ENCODE results near the gene SNTN. TPM values are rescaled to one million over a fixed set of nuclear protein-coding genes. Genes with fewer than 3 reads are reported as not detected.

The SNTN gene
- total RNA-seq, 2 donors from 2014 or later, result not detected

- H3K4me1 Mint-ChIP-seq, result no peaks in the 10 kb centered on the region
- H3K4me3 Mint-ChIP-seq, result no peak overlapping the region
- H3K36me3 Mint-ChIP-seq (ENCODE audit: low read depth), result no peaks in the 10 kb centered on the region
- peaks cover 6% of the 10 kb centered on the region for H3K9me3 Mint-ChIP-seq
- no peak for ATAC-seq (replicated peaks)
- no peak overlapping the region for H3K27ac Mint-ChIP-seq
- peaks cover 16% of the 10 kb centered on the region for H3K27me3 Mint-ChIP-seq
Observed at GRCh38 chr3:63693351-63693750, 40.9 kb downstream of the SNTN start.

GRCh38 chr3:63705092-63705645 is 52.7 kb downstream of the SNTN start:
- Mint-ChIP-seq H3K36me3 (ENCODE audit: low read depth) (no peaks in the 10 kb centered on the region), H3K9me3 (no peaks in the 10 kb centered on the region), H3K4me1 (no peaks in the 10 kb centered on the region), H3K27ac (no peak overlapping the region), H3K27me3 (no peaks in the 10 kb centered on the region), H3K4me3 (no peak overlapping the region)
- no peak for ATAC-seq (replicated peaks)

- no peaks in the 10 kb centered on the region for H3K4me1 Mint-ChIP-seq
- H3K27ac Mint-ChIP-seq, result no peak overlapping the region
- H3K9me3 Mint-ChIP-seq, result no peaks in the 10 kb centered on the region
- no peaks in the 10 kb centered on the region for H3K36me3 Mint-ChIP-seq (ENCODE audit: low read depth)
- no peaks in the 10 kb centered on the region for H3K27me3 Mint-ChIP-seq
- H3K4me3 Mint-ChIP-seq, result no peak overlapping the region
- no peak for ATAC-seq (replicated peaks)
Observed at GRCh38 chr3:63706321-63707085, 54.0 kb downstream of the SNTN start.

- Mint-ChIP-seq H3K36me3 (ENCODE audit: low read depth) (no peaks in the 10 kb centered on the region), H3K27me3 (no peaks in the 10 kb centered on the region)
Observed at GRCh38 chr3:63707731-63708130, 55.3 kb downstream of the SNTN start.

GRCh38 chr3:63709576-63709975 is 57.1 kb downstream of the SNTN start:
- H3K4me3 Mint-ChIP-seq, result no peak overlapping the region
- no peaks in the 10 kb centered on the region for H3K9me3 Mint-ChIP-seq
- ATAC-seq (replicated peaks), result no peak
- H3K36me3 Mint-ChIP-seq (ENCODE audit: low read depth), result no peaks in the 10 kb centered on the region
- H3K27me3 Mint-ChIP-seq, result no peaks in the 10 kb centered on the region
- H3K4me1 Mint-ChIP-seq, result no peaks in the 10 kb centered on the region
- H3K27ac Mint-ChIP-seq, result no peak overlapping the region

More at GRCh38 chr3:63707731-63708130, 55.3 kb downstream of the SNTN start:
- Mint-ChIP-seq H3K4me1 (no peaks in the 10 kb centered on the region), H3K9me3 (no peaks in the 10 kb centered on the region), H3K27ac (no peak overlapping the region), H3K4me3 (no peak overlapping the region)
- ATAC-seq (replicated peaks), result no peak

Other genes with a start within 250 kb of the SNTN start
- not detected for gene C3orf49, start 166.6 kb downstream of the SNTN start, total RNA-seq
- 10 to 100 TPM; 40.9 to 64.2 TPM for gene THOC7, start 211.1 kb downstream of the SNTN start, total RNA-seq
- 10 to 100 TPM; 38.6 to 50.2 TPM for gene ATXN7, start 211.2 kb downstream of the SNTN start, total RNA-seq

Data from activated T-helper 17 cell treated with anti-CD3 and anti-CD28 coated beads, Interleukin-2, amount 50 U/mL, for 72 hours (primary cell).